Activated CD4-positive, alpha-beta memory T cell treated with anti-CD3 and anti-CD28 coated beads for 36 hours (primary cell): Measurements from ENCODE around the gene NOC2L. TPM values are rescaled to one million over a fixed set of nuclear protein-coding genes. Genes with fewer than 3 reads are reported as not detected.
A peak's percentile ranks its signal among the peaks of the same experiment; 100 is the strongest.

ENCODE experiments used
- CTCF ChIA-PET: fragments of 350-600 bp; sonication (Branson Sonifier 250); formaldehyde crosslinking; loops from one replicate; lab custom pipeline; 2021; ENCODE audit warnings: antibody characterized with exemption, inconsistent platforms; lab: Charles Lee
- POLR2A ChIA-PET: fragments of 350-600 bp; sonication (Branson Sonifier 250); formaldehyde crosslinking; loops from one replicate; lab custom pipeline; 2021; ENCODE audit warnings: antibody characterized with exemption; lab: Charles Lee
- DNase-seq: peaks from one replicate; pipeline ENCODE4 v3.0.0-alpha.2; 2020
- H3K27ac Mint-ChIP-seq: one replicate; pipeline ENCODE4 v1.8.0; 2021; ENCODE audit warnings: mixed read lengths
- H3K27me3 Mint-ChIP-seq: one replicate; pipeline ENCODE4 v1.8.0; 2021; ENCODE audit warnings: mixed read lengths
- H3K36me3 Mint-ChIP-seq: one replicate; pipeline ENCODE4 v1.8.0; 2021; ENCODE audit warnings: mixed read lengths
- H3K4me1 Mint-ChIP-seq: one replicate; pipeline ENCODE4 v1.8.0; 2021; ENCODE audit warnings: low read depth, mixed read lengths
- H3K4me3 Mint-ChIP-seq: one replicate; pipeline ENCODE4 v1.8.0; 2021; ENCODE audit warnings: mild to moderate bottlenecking, mixed read lengths
- H3K9me3 Mint-ChIP-seq: one replicate; pipeline ENCODE4 v1.8.0; 2021; ENCODE audit warnings: mixed read lengths
- intact Hi-C: fragments of 100-400 bp; cut with micrococcal nuclease; formaldehyde crosslinking; loops from one replicate; pipeline ENCODE4 v1.15.1; 2023
- total RNA-seq, 2 experiments: library from RNA; stranded (reverse); gene quantifications; one replicate each; pipeline ENCODE4 v1.2.3, GENCODE V29; 2021

Gene NOC2L
- total RNA-seq, 2 experiments from 2014 or later: 111 to 117 TPM

DNA sequence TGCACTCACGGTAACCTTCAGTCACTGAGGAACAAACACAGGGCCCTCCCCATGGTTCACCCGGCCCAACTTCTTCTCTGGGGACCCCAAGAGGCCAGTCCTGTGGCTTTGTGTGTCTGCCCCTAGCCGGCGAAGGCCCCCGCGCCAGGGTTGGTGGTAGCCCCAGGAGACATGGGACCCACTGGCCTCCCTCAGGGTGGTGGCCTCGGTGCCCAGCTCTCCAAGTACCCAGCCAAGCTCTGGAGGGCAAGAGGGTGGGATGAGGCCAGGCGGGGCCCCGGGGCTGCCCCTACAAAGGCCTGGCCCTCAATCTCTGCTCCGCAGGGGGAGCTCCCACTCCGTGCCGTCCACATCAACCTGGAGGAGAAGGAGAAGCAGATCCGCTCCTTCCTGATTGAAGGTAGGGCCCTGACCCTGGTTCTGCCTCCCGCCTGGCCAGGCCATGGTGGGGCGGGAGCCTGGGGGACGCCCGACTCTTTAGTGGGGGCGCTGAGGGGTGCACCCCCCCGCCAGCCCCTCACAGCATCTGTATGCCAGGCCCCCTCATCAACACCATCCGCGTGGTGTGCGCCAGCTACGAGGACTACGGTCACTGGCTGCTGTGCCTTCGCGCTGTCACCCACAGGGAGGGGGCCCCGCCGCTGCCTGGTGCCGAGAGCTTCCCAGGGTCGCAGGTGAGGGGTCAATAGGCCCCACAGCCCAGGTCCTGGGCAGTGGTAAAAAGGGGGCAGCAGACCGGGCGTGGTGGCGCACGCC lies 12.9 kb upstream of the NOC2L start:
- H3K36me3 Mint-ChIP-seq: no peaks in the 10 kb centered on the region
- no peak overlapping the region for H3K4me3 Mint-ChIP-seq
- peaks cover 6% of the 10 kb centered on the region for H3K4me1 Mint-ChIP-seq
- POLR2A ChIA-PET: no interaction called here
- no peak for DNase-seq
- no peak overlapping the region for H3K27ac Mint-ChIP-seq
- H3K9me3 Mint-ChIP-seq: peaks cover 2% of the 10 kb centered on the region
- CTCF ChIA-PET: no interaction called here
- H3K27me3 Mint-ChIP-seq: peaks cover 9% of the 10 kb centered on the region
- intact Hi-C loops: no loop called here

DNA sequence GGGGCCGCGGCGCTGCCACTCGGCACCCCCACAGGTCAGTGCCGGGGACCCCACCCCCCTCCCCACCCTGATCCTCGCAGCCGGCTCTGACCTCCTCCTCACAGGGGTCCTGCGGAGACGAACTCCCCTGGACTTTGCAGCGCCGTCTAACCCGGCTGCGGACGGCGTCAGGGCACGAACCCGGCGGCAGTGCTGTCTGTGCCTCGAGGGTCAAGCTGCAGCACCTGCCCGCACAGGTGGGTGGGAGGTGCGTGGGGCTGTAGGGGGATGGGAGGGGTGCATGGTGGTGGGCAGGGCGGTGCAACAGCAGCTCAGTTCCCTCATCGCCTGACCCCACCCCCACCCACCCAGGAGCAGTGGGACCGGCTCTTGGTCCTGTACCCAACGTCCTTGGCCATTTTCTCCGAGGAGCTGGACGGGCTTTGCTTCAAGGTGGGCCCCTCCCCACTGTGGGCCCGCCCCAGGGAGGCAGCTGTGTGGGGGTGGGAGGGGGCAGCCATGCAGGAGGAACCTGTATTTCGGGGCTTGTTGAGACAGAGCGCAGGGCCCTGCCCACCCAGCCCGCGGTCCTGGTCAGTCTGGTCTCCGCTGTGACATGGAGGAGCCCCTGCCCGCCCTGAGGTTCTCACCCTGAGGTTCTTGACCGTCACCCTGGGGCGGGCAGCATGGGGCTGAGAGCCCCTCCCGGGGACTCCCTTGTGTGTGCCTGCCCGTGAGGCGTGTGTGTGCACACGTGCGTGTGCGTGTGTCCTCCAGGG lies 12.1 kb upstream of the NOC2L start:
- Mint-ChIP-seq H3K4me3 (no peak overlapping the region), H3K9me3 (peaks cover 2% of the 10 kb centered on the region), H3K36me3 (no peaks in the 10 kb centered on the region), H3K27ac (no peak overlapping the region), H3K4me1 (peaks cover 6% of the 10 kb centered on the region), H3K27me3 (peaks cover 9% of the 10 kb centered on the region)
- intact Hi-C loops: no loop called here
- ChIA-PET POLR2A (no interaction called here), CTCF (interaction anchor here (1.9 kb wide), 1 partner anchor 13 kb away, joined by 10 read pairs; no protein-coding TSS in a partner anchor)
- DNase-seq: no peak

DNA sequence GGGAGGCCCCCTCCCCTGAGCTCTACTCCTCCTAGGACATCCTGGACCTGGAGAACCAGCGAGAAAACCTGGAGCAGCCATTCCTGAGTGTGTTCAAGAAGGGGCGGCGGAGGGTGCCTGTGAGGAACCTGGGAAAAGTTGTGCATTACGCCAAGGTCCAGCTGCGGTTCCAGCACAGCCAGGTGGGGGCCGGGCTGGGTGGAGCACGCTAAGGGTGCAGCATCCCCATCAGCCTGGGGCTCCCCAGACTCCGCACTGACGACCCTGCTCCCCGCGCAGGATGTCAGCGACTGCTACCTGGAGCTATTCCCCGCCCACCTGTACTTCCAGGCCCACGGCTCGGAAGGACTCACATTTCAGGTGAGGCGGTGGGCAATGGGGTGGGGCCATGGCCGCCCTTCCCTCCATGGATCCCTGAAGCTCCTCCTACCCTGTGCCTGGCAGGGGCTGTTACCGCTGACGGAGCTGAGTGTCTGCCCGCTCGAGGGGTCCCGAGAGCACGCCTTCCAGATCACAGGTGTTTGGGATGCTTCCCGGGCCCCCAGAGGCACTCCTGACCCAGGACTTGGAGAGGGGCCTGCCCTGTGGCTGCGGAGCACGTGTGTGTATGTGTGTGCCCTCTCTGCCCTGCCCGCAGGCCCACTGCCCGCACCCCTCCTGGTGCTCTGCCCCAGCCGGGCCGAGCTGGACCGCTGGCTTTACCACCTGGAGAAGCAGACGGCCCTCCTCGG lies 11.4 kb upstream of the NOC2L start:
- intact Hi-C loops: no loop called here
- peaks cover 7% of the 10 kb centered on the region for H3K4me1 Mint-ChIP-seq
- ChIA-PET CTCF (interaction anchor here (1.9 kb wide), 1 partner anchor 14 kb away, joined by 10 read pairs; no protein-coding TSS in a partner anchor), POLR2A (no interaction called here)
- H3K27ac Mint-ChIP-seq: no peak overlapping the region
- H3K4me3 Mint-ChIP-seq: no peak overlapping the region
- H3K9me3 Mint-ChIP-seq: peaks cover 2% of the 10 kb centered on the region
- DNase-seq: no peak
- peaks cover 2% of the 10 kb centered on the region for H3K27me3 Mint-ChIP-seq
- no peaks in the 10 kb centered on the region for H3K36me3 Mint-ChIP-seq

DNA sequence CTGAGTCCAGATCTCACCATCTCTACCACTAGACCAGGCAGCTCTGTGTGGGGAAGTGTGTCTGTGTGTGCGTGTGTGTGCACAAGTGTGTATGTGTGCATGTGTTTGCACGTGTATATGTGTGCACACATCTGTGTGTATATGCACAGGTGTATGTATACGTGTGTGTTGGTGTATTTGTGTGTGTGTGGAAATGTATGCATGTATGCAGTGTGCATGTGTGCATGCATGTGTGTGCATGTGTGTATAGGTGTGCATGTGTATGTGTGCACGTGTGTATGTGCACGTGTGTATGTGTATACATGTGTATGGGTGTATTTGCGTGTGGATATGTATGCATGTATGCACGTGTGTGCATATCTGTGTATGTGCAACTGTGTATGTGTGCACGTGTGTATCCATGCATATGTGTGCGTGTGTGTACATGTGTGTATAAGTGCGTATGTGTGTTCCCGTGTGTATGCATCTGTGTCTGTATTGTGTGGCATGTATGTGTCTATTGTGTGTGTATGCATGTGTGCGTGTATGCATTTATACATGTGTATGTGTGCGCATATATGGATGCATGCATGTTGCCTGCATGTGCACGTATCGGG lies 10.3 kb upstream of the NOC2L start:
- ChIA-PET CTCF (interaction anchor here (1.9 kb wide), 1 partner anchor 15 kb away, joined by 10 read pairs; no protein-coding TSS in a partner anchor), POLR2A (no interaction called here)
- no peak overlapping the region for H3K4me3 Mint-ChIP-seq
- intact Hi-C loops: loop anchor here (10.0 kb wide), 1 partner anchor 95 kb away; no protein-coding TSS in a partner anchor
- no peak overlapping the region for H3K27ac Mint-ChIP-seq
- H3K4me1 Mint-ChIP-seq: peaks cover 7% of the 10 kb centered on the region
- no peaks in the 10 kb centered on the region for H3K27me3 Mint-ChIP-seq
- H3K36me3 Mint-ChIP-seq: no peaks in the 10 kb centered on the region
- H3K9me3 Mint-ChIP-seq: peaks cover 2% of the 10 kb centered on the region
- DNase-seq: no peak

DNA sequence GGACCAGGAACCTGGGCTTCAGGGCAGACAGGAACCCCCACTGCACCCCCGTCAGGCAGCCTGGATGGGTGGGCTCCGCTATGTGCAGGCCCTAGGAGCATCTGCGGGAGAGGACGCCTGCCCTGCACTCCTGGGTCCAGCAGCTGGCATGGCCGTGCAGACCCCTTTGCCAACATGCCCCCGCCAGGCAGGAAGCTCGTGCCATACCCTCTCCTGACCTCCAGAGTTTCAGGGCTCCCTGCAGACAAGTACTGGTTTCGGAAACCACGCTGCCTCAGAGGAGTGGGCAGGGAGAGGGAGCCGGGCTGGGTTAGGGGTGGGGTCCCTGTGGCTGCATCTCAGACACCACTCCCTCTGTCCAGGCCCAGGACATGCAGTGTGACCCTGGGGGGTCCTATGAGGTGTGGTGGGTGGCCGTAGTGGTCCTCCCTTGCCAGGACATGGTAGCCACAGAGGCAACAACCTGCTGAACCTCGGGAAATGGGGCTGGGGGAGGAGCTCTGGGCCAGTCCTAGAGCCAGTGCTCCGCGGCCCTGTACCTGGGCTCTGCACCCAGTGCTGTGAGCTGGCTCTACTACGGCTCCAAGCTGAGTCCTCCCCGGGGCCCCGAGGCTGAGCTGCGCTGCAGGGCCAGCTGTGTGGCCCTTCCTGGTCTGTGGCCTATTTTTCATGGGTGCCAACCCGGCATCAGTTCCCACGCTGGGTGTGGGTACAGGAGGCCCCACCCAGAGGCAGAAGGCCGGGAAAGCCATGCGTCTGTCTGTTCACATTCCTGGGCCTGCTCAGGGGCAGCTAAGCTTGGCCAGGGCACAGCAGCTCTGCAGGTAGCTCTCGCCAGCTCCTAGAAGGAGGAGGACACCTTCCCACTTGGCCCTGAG lies 8.6 kb upstream of the NOC2L start:
- Mint-ChIP-seq H3K36me3 (no peaks in the 10 kb centered on the region), H3K4me3 (no peak overlapping the region), H3K9me3 (peaks cover 2% of the 10 kb centered on the region), H3K4me1 (peaks cover 7% of the 10 kb centered on the region), H3K27me3 (no peaks in the 10 kb centered on the region), H3K27ac (no peak overlapping the region)
- intact Hi-C loops: loop anchor here (10.0 kb wide), 1 partner anchor 97 kb away; no protein-coding TSS in a partner anchor
- ChIA-PET POLR2A (interaction anchor here (0.9 to 1.0 kb wide), 2 partner anchors 9 to 61 kb away, joined by 3 to 4 read pairs; partner anchors contain the start of gene NOC2L), CTCF (interaction anchor here (0.9 to 1.8 kb wide), 5 partner anchors 8 to 404 kb away, joined by 3 to 7 read pairs (median 6); no protein-coding TSS in a partner anchor)
- DNase-seq: no peak

DNA sequence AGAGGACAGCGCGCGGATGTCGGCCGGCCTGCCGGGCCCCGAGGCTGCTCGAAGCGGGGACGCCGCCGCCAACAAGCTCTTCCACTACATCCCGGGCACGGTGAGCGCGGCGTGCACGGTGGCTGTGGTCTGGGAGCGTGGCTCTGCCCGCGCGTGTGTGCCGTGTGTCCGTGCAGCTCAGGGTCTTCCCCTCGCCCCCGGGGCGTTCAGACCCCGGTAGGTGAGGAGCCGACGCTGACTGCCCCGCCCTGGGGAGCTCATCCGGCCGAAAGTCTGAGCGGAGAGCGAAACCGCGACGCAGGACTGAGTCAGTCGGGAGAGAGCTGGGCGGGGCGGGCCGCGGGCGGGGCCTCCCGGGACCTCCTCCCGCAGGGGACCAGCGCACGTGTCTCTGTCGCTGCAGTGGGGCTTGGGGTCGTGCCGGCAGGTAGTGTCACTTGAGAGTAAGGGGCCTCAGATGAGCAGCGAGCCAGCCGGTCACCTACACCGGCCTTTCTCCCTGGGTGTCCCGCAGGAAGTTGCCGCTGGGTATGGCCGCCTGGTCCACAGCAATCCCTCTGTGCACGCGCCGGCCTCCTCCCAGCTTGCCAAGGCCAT lies 7.7 kb upstream of the NOC2L start:
- Mint-ChIP-seq H3K4me3 (peak overlapping the region; percentile 79), H3K27me3 (no peaks in the 10 kb centered on the region), H3K4me1 (peaks cover 7% of the 10 kb centered on the region), H3K27ac (peak overlapping the region; percentile 74), H3K36me3 (peaks cover 3% of the 10 kb centered on the region), H3K9me3 (peaks cover 2% of the 10 kb centered on the region)
- intact Hi-C loops: loop anchor here (10.0 kb wide), 1 partner anchor 98 kb away; no protein-coding TSS in a partner anchor
- POLR2A ChIA-PET: no interaction called here
- DNase-seq: peak; percentile 90
- CTCF ChIA-PET: interaction anchor here (0.6 to 1.8 kb wide), 5 partner anchors 9 to 405 kb away, joined by 3 to 7 read pairs (median 6); no protein-coding TSS in a partner anchor

DNA sequence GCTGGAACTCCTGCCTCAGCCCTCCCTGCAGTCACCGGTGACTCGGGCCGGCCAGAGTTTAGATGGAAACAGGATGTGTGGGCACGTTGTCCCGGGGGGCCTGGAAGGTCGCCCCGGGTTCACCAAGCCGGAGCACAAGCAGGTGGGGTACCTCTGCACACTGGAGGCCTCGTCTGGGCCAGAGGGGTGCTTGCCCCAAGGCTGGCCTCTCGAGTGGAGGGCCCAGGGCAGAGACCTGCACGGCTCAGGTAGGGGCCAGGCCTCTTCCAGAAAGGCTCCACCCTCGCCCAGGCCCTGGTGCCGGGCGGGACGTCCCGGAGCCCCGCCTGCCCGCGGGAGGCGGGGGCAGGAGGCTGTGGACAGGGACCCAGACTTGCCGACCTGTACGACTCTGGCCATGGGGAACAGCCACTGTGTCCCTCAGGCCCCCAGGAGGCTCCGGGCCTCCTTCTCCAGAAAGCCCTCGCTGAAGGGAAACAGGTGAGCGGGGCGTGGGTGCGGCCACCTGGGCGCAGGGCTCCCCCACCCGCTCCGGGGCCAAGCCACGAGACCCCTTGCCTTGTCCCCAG lies 7.2 kb upstream of the NOC2L start, which contains the start of gene PLEKHN1:
Gene PLEKHN1, plus strand, starts transcription at position 348 of the 569 bp plus-strand sequence. Its CDS starts 50 bp downstream, at position 398.
- intact Hi-C loops: loop anchor here (10.0 kb wide), 1 partner anchor 99 kb away; no protein-coding TSS in a partner anchor
- no peaks in the 10 kb centered on the region for H3K27me3 Mint-ChIP-seq
- peak within 1 kb of the TSS; percentile 74 for H3K27ac Mint-ChIP-seq
- DNase-seq: peak; percentile 71
- ChIA-PET CTCF (interaction anchor here (0.6 to 1.8 kb wide), 4 partner anchors 10 to 62 kb away, joined by 4 to 7 read pairs (median 6); no protein-coding TSS in a partner anchor), POLR2A (no interaction called here)
- H3K4me1 Mint-ChIP-seq: peaks cover 10% of the 10 kb centered on the region
- peaks cover 3% of the 10 kb centered on the region for H3K36me3 Mint-ChIP-seq
- peaks cover 2% of the 10 kb centered on the region for H3K9me3 Mint-ChIP-seq
- peak within 1 kb of the TSS; percentile 79 for H3K4me3 Mint-ChIP-seq

DNA sequence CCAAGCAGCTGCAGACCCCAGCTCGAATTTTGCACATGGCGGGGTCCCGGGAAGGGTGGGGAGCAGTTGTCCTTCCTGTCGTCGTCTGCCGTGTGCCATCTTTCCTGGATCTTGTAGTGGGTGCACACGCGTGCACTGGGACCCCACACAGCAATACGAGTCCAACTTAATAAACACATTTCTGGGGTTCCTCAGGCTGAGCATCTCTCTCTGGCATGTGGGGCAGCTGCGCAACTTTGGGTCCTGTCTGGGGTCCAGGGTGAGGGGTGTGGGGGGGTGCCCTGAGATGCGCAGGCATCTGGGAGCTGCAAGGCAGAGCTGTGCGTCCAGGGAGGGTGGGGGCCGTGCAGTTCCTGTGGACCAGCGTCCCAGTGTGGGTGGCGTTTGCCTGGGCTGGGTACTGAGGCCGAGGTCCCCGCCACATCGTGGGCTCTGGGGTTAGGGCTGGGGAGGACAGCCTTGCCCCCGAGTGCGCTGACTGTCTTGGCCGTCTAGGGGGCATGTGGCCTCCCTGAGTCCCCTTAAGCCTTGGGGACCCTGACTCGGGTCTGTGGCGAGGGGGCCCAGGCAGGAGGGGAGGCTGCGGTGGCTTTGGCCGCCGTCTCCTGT lies 6.6 kb upstream of the NOC2L start:
- peak overlapping the region; percentile 42 for H3K27ac Mint-ChIP-seq
- POLR2A ChIA-PET: no interaction called here
- peaks cover 11% of the 10 kb centered on the region for H3K4me1 Mint-ChIP-seq
- H3K36me3 Mint-ChIP-seq: peaks cover 3% of the 10 kb centered on the region
- intact Hi-C loops: loop anchor here (10.0 kb wide), 1 partner anchor 99 kb away; no protein-coding TSS in a partner anchor
- no peak for DNase-seq
- no peaks in the 10 kb centered on the region for H3K27me3 Mint-ChIP-seq
- H3K9me3 Mint-ChIP-seq: peaks cover 2% of the 10 kb centered on the region
- peak overlapping the region; percentile 56 for H3K4me3 Mint-ChIP-seq
- CTCF ChIA-PET: no interaction called here

DNA sequence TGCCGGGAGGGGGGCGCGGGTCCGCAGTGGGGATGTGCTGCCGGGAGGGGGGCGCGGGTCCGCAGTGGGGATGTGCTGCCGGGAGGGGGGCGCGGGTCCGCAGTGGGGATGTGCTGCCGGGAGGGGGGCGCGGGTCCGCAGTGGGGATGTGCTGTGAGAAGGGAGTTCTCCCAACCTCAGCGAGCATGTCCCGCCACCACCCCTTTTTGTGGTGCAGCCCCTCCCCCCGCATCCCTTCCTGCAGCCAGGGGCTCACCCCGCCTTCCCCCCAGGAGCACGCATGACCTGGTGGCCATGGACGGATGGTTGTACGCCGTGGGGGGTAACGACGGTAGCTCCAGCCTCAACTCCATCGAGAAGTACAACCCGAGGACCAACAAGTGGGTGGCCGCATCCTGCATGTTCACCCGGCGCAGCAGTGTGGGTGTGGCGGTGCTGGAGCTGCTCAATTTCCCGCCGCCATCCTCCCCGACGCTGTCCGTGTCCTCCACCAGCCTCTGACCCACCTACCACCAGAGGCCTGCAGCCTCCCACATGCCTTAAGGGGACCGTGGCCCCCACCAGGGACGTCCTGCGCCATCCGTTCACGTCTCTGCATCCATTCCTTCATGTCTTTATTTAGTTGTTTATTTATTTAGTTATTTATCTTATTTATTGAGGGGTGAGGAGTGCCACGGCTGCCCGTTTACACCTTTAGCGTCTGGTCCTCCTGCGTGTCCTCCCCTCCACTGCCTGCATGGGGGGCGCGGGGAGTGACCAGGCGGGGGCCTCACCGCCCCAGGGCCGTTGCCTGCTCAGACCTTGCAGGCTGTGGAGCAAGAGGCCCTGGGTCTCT lies 5.9 kb upstream of the NOC2L start:
- intact Hi-C loops: loop anchor here (10.0 kb wide), 1 partner anchor 100 kb away; no protein-coding TSS in a partner anchor
- ChIA-PET POLR2A (no interaction called here), CTCF (no interaction called here)
- no peak overlapping the region for H3K4me3 Mint-ChIP-seq
- no peak for DNase-seq
- no peaks in the 10 kb centered on the region for H3K27me3 Mint-ChIP-seq
- no peak overlapping the region for H3K27ac Mint-ChIP-seq
- peaks cover 11% of the 10 kb centered on the region for H3K4me1 Mint-ChIP-seq
- peaks cover 3% of the 10 kb centered on the region for H3K36me3 Mint-ChIP-seq
- H3K9me3 Mint-ChIP-seq: peaks cover 2% of the 10 kb centered on the region
